Prostate gland (tissue), 2 donors: ENCODE data around the gene PTPRO.

Experiments used
- CTCF ChIP-seq, 4 experiments: fragments of 200-600 bp in 2 of 4; fragments of 450-650 bp in 2 of 4; sonication (generic) in 2 of 4; IDR thresholded peaks; 1 replicate in 3 of 4; 2 replicates in 1 of 4; pipeline ENCODE4 v1.5.1; 2016 to 2019; ENCODE audit warnings: antibody characterized with exemption in 4 of 4, mild to moderate bottlenecking in 2 of 4, moderate library complexity in 2 of 4
- POLR2A ChIP-seq: fragments of 450-650 bp; IDR thresholded peaks from one replicate; pipeline ENCODE4 v1.6.1; 2016; ENCODE audit warnings: antibody characterized with exemption, mild to moderate bottlenecking
- POLR2AphosphoS5 ChIP-seq: sonication (generic); formaldehyde crosslinking; IDR thresholded peaks from one replicate; pipeline ENCODE4 v1.6.1; 2017; ENCODE audit warnings: antibody characterized with exemption

- TF ChIP-seq CTCF (IDR thresholded peaks at IDR 0.05) (no peak), POLR2A (no peak), POLR2AphosphoS5 (no peak)
These were observed 183.3 kb downstream of the PTPRO start for GRCh38 chr12:15505616-15506015.
